NB4 (cell line): Measurements from ENCODE around the gene ANKS1B.

Experiments used
- DNase-seq: peaks from one replicate; pipeline ENCODE4 v3.0.0; 2010; ENCODE audit warnings: low read depth
- H3K4me3 ChIP-seq: one replicate; pipeline ENCODE4 v1.5.1; 2011; ENCODE audit warnings: mild to moderate bottlenecking, low read depth, low read length, moderate library complexity
- MYC ChIP-seq: IDR thresholded peaks from 2 replicates; pipeline ENCODE4 v1.6.1; 2011; ENCODE audit warnings: low read depth, low read length
- POLR2A ChIP-seq: IDR thresholded peaks from 2 replicates; pipeline ENCODE4 v1.6.1; 2011; ENCODE audit warnings: mild to moderate bottlenecking; ENCODE audit not compliant: insufficient read length; ENCODE audit errors: extremely low read depth
- TF ChIP-seq, protein P1 (sequence below): IDR thresholded peaks from 2 replicates; pipeline ENCODE4 v1.6.1; 2011; ENCODE audit warnings: low read depth, low read length
- TF ChIP-seq, protein P2 (sequence below): IDR thresholded peaks from one replicate; pipeline ENCODE4 v1.5.1; 2012; ENCODE audit warnings: low read depth, low read length

ANKS1B gene

DNA sequence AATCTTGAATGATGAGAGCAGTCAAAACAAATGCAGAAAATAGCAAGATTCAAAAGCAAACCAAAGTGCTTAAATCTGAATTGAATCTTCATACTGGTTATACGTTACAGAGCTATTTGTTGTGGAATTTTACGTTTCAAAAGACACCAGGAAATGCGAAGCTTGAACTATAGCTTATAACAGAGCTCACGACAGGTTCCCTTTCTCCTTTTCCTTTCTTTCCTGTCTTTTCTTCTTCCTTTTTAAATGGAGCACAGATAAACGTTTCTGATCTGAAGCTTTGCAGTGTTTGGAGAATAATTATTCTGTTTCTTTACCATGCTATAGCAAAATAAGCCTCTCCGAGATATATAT lies 829.8 kb downstream of the ANKS1B start:
- no peak overlapping the region for H3K4me3 ChIP-seq
- TF ChIP-seq POLR2A (no peak), MYC (no peak)
- TF ChIP-seq, protein P1, sequence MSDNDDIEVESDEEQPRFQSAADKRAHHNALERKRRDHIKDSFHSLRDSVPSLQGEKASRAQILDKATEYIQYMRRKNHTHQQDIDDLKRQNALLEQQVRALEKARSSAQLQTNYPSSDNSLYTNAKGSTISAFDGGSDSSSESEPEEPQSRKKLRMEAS, result no peak
- TF ChIP-seq, protein P2, sequence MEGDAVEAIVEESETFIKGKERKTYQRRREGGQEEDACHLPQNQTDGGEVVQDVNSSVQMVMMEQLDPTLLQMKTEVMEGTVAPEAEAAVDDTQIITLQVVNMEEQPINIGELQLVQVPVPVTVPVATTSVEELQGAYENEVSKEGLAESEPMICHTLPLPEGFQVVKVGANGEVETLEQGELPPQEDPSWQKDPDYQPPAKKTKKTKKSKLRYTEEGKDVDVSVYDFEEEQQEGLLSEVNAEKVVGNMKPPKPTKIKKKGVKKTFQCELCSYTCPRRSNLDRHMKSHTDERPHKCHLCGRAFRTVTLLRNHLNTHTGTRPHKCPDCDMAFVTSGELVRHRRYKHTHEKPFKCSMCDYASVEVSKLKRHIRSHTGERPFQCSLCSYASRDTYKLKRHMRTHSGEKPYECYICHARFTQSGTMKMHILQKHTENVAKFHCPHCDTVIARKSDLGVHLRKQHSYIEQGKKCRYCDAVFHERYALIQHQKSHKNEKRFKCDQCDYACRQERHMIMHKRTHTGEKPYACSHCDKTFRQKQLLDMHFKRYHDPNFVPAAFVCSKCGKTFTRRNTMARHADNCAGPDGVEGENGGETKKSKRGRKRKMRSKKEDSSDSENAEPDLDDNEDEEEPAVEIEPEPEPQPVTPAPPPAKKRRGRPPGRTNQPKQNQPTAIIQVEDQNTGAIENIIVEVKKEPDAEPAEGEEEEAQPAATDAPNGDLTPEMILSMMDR, result no peak

DNA sequence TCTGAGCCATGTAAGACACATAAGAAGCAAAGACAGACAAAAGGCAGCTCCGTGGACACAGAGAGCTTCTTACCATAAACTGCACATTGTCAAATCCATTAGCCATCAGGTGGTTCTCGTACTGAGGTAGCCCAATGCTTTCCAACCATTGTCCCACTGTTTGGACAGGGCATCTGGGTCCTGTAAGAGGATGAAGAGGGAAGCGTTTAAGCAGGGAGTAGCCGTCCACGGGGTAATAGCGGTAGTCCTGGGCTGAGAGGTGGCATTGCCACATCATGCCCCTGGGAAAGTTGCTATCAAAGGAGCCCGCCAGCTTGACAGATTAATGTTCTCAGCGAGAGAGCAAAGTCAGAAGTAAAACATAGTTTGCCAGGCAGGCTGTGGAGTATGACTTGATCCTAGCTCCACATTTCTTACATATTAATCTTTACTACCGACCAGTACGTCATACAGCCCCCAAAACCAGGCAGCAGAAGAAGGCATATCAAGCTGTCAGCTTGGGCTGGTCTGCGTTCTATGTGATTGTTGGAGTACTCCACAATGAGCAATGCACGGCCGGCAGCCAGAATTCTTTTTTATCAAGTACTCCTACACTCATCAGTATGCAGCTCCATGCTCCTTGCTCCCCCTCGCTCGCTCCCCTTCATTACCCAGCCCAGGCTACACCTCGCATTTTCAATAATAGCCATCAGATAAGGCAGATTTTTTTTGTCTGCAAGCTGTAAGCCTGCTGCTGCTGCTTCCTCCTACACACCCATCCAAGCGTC lies 830.3 kb downstream of the ANKS1B start:
- H3K4me3 ChIP-seq, result no peak overlapping the region
- TF ChIP-seq, protein P1, result no peak
- TF ChIP-seq MYC, result no peak
- no peak for TF ChIP-seq POLR2A
- TF ChIP-seq, protein P2, result no peak
- DNase-seq, result no peak

More for the DNA sequence above, 829.8 kb downstream of the ANKS1B start:
- DNase-seq, result no peak

DNA sequence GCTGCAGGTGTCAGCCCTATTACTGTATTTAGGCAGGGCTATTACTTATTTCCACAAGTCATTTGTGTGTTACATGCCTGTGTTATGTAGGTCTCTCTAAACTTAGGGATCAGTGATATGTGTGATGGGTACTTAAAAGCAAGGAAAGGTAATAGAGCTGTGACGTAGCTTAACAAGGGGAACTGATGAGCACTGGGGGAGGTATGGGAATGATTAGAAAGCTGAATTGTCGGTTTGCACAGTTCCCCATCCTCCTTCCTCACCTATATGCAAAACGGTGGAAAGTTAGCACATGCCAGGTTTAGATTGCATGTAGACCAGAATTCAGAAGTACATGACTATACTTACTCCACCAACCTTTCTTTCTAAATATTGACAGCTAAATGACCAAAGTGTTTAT lies 831.4 kb downstream of the ANKS1B start:
- no peak overlapping the region for H3K4me3 ChIP-seq
- no peak for DNase-seq
- TF ChIP-seq, protein P1, result no peak
- no peak for TF ChIP-seq MYC
- no peak for TF ChIP-seq POLR2A
- TF ChIP-seq, protein P2, result no peak

DNA sequence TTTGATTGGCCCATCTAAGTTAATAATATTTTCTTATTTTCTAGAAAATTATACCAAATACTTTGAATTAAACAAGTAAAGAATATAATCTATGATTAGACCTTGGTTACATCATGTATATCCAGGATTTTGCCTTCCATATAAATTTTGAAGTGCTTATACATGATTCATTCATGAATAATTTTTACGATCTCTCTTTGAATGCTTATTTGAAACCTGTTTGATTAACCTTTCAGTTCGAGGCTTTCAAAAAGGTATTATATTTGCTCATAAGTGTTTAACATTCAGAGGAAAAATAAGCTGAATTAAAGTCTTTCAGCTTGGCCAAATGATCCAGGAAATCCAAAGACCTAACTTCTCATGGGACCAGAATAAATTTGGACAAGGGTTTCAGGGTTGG lies 832.4 kb downstream of the ANKS1B start:
- H3K4me3 ChIP-seq, result no peak overlapping the region
- TF ChIP-seq, protein P1, result no peak
- TF ChIP-seq, protein P2, result no peak
- TF ChIP-seq MYC, result no peak
- no peak for TF ChIP-seq POLR2A
- DNase-seq, result no peak

DNA sequence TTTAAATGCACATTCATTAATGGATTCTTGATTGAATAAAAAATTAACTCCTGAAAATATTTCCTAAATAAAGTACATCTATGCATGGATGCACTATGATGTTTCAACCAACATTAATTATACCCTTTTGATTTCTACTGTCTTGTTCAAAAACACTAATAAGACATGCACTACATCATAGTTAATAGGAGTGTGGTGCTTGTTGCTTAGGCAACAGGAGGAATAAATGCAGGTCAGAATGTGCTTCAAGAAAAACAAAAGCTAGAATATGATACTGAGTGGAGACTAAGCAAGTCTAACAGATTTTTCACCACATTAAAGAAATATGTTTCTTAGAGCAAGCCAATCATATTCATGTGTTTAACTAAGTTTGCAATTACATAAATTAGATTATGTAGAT lies 833.0 kb downstream of the ANKS1B start:
- H3K4me3 ChIP-seq, result no peak overlapping the region
- TF ChIP-seq POLR2A, result no peak
- no peak for TF ChIP-seq MYC
- TF ChIP-seq, protein P2, result no peak
- TF ChIP-seq, protein P1, result no peak
- DNase-seq, result no peak

DNA sequence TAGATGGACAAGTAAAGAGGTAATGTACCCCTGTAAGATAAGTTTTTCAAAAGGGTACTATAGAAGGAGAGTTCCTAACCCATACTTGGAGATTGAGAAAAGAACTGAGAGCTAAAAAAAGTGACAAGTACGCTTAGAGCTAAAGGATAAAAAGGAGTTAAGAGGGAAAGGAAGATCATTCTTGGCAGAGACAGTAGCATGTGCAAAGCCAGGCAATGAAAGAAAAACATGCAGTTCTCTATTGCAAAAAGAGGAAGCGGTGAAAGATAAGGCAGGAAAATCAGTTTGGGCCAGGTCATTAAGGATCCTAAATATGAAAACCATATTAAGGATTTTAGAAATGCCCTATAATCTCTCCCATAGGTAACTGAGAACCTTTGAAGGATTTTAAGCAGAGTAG lies 837.6 kb downstream of the ANKS1B start:
- H3K4me3 ChIP-seq, result no peak overlapping the region
- TF ChIP-seq MYC (no peak), POLR2A (no peak)
- TF ChIP-seq, protein P2, result no peak
- TF ChIP-seq, protein P1, result no peak
- peak; percentile 12 for DNase-seq
